Measurements from ENCODE around the gene ZCWPW2. TPM values are rescaled to one million over a fixed set of nuclear protein-coding genes. Genes with fewer than 3 reads are reported as not detected.

The ZCWPW2 gene
- total and polyA plus RNA-seq, 9 of the 15 experiments (the other 6 are each of a cell fraction or from before 2014, with no cell fraction given): 0.10 to 0.77 (median 0.44) TPM

DNA sequence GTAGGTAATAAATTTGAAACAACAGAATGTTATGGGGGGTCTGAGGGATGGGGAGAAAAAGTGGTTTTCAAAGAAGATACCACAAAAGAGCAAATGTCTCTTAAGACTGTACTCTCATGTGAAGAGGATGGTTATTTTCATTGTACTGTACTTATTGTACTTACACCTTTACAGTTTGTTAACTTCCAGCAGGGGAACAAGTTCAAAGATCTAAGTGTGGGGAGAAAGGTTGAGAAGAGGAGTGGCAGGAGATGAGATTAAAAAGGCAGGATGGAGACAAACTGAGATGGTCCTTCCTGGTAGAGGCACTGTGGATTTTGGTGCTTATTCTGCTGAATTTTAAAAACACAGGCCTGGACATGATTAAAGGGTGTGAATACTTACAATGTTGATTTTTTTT, 5.4 kb upstream of the ZCWPW2 start:
- no peak overlapping the region for H3K9ac ChIP-seq (ENCODE audit: insufficient read depth in 1 of 2, low read depth in 2 of 2, low read length in 2 of 2)
- no peaks in the 10 kb centered on the region for H4K20me1 ChIP-seq (replicated peaks; ENCODE audit: control insufficient read depth, insufficient read depth, low read length)
- in situ Hi-C loops (cut with MboI): no loop called here
- H3K9me1 ChIP-seq (ENCODE audit: control insufficient read depth, insufficient read depth, low read length): no peaks in the 10 kb centered on the region
- no peaks in the 10 kb centered on the region for H3K9me3 ChIP-seq (replicated peaks; ENCODE audit: control insufficient read depth, insufficient read depth, low read depth, low read length)
- ChIA-PET CTCF (ENCODE audit: low intra/inter-chr PET ratio) (interaction anchor here (0.6 kb wide), 1 partner anchor 96 kb away, joined by 4 read pairs; no protein-coding TSS in a partner anchor), POLR2A (interaction anchor here (0.7 to 1.6 kb wide), 2 partner anchors 15 to 19 kb away, joined by 3 to 4 read pairs; no protein-coding TSS in a partner anchor)
- H3K4me2 ChIP-seq (ENCODE audit: insufficient read depth, low read length): no peak overlapping the region
- no peaks in the 10 kb centered on the region for H3K27me3 ChIP-seq (ENCODE audit: control insufficient read depth in 2 of 2, insufficient read depth in 2 of 2, low read length in 2 of 2)
- DNase-seq (ENCODE audit: extremely low read depth in 1 of 4, low spot score in 3 of 4) (no peak), ATAC-seq (no peak), FAIRE-seq (no peak)
- H3K27ac ChIP-seq (ENCODE audit: extremely low read depth, low read depth, low read length): no peak overlapping the region
- no peak overlapping the region for H3K4me3 ChIP-seq
- TF ChIP-seq ZNF311 (CRISPR knock-in tag; IDR thresholded peaks at IDR 0.05) (no peak), CBX1 (IDR thresholded peaks at IDR 0.05; ENCODE audit: low read depth) (no peak), RNF2 (IDR thresholded peaks at IDR 0.05) (no peak), ZZZ3 (IDR thresholded peaks at IDR 0.05) (no peak), ZC3H4 (CRISPR knock-in tag; IDR thresholded peaks at IDR 0.05; ENCODE audit: borderline replicate concordance) (no peak), ELF2 (CRISPR knock-in tag; IDR thresholded peaks at IDR 0.05) (no peak), FOXP1 (CRISPR knock-in tag; IDR thresholded peaks at IDR 0.05) (no peak), MIER1 (IDR thresholded peaks at IDR 0.05; ENCODE audit: low read depth) (no peak), YY1 (IDR thresholded peaks at IDR 0.05; ENCODE audit: borderline replicate concordance in 1 of 3, control insufficient read depth in 1 of 3, extremely low read depth in 1 of 3, insufficient read depth in 3 of 3, insufficient read length in 1 of 3, insufficient replicate concordance in 2 of 3, low read depth in 1 of 3, low read length in 2 of 3) (no peak), ZSCAN29 (IDR thresholded peaks at IDR 0.05) (no peak), MAFG (tag; conservative IDR thresholded peaks at IDR 0.05) (no peak), NFE2L1 (tag; IDR thresholded peaks at IDR 0.05; ENCODE audit: borderline replicate concordance, low read depth) (no peak)
- TF ChIP-seq, protein P1, sequence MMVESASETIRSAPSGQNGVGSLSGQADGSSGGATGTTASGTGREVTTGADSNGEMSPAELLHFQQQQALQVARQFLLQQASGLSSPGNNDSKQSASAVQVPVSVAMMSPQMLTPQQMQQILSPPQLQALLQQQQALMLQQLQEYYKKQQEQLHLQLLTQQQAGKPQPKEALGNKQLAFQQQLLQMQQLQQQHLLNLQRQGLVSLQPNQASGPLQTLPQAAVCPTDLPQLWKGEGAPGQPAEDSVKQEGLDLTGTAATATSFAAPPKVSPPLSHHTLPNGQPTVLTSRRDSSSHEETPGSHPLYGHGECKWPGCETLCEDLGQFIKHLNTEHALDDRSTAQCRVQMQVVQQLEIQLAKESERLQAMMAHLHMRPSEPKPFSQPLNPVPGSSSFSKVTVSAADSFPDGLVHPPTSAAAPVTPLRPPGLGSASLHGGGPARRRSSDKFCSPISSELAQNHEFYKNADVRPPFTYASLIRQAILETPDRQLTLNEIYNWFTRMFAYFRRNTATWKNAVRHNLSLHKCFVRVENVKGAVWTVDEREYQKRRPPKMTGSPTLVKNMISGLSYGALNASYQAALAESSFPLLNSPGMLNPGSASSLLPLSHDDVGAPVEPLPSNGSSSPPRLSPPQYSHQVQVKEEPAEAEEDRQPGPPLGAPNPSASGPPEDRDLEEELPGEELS (CRISPR knock-in tag; IDR thresholded peaks at IDR 0.05; ENCODE audit: borderline replicate concordance): no peak
- TF ChIP-seq, protein P2, sequence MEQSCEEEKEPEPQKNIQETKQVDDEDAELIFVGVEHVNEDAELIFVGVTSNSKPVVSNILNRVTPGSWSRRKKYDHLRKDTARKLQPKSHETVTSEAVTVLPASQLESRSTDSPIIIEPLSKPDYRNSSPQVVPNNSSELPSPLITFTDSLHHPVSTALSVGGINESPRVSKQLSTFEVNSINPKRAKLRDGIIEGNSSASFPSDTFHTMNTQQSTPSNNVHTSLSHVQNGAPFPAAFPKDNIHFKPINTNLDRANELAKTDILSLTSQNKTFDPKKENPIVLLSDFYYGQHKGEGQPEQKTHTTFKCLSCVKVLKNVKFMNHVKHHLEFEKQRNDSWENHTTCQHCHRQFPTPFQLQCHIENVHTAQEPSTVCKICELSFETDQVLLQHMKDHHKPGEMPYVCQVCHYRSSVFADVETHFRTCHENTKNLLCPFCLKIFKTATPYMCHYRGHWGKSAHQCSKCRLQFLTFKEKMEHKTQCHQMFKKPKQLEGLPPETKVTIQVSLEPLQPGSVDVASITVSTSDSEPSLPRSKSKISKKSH (CRISPR knock-in tag; IDR thresholded peaks at IDR 0.05): no peak
- H2AFZ ChIP-seq (ENCODE audit: low read depth, low read length): no peak overlapping the region
- H3K79me2 ChIP-seq (ENCODE audit: control insufficient read depth, insufficient read depth, low read length): peaks cover 73% of the 10 kb centered on the region
- peaks cover 21% of the 10 kb centered on the region; the same call in 1 of the 3 replicates for H3K36me3 ChIP-seq (ENCODE audit: control insufficient read depth, insufficient read depth, low read length)
- intact Hi-C loops (cut with micrococcal nuclease): no loop called here
- BruUV-seq (replicated peaks): no TSS peak
- peaks cover 0 to 10% of the 10 kb centered on the region in 2 experiments; a peak in 2 of 5 replicates for H3K4me1 ChIP-seq (replicated peaks in 1 of 2; ENCODE audit: control insufficient read depth in 2 of 2, insufficient read depth in 2 of 2, low read length in 2 of 2)
